Right lobe of liver (tissue), 4 donors: ENCODE measurements around the gene SHANK2.

Experiments used
- POLR2A ChIP-seq: fragments of 450-650 bp; IDR thresholded peaks from one replicate; pipeline ENCODE4 v1.6.1; 2017; ENCODE audit warnings: antibody characterized with exemption, mild to moderate bottlenecking
- TF ChIP-seq, protein P1 (sequence below), 4 donors: fragments of 200-600 bp in 3 of 4; fragments of 450-650 bp in 1 of 4; IDR thresholded peaks; one replicate each; pipeline versions ENCODE4 v1.5.1 to v1.8.0; 2016 to 2022; ENCODE audit warnings: antibody characterized with exemption in 4 of 4, mild to moderate bottlenecking in 2 of 4
- donor health status: DM: no; HTN: no; CAD: no.
- donor health status: DM: no; HTN: no; CAD: no.
- donor health status: DM: no; HTN: yes; CAD: no.

GRCh38 chr11:71242391-71242790, 10.0 kb downstream of the SHANK2 start:
- TF ChIP-seq, protein P1, sequence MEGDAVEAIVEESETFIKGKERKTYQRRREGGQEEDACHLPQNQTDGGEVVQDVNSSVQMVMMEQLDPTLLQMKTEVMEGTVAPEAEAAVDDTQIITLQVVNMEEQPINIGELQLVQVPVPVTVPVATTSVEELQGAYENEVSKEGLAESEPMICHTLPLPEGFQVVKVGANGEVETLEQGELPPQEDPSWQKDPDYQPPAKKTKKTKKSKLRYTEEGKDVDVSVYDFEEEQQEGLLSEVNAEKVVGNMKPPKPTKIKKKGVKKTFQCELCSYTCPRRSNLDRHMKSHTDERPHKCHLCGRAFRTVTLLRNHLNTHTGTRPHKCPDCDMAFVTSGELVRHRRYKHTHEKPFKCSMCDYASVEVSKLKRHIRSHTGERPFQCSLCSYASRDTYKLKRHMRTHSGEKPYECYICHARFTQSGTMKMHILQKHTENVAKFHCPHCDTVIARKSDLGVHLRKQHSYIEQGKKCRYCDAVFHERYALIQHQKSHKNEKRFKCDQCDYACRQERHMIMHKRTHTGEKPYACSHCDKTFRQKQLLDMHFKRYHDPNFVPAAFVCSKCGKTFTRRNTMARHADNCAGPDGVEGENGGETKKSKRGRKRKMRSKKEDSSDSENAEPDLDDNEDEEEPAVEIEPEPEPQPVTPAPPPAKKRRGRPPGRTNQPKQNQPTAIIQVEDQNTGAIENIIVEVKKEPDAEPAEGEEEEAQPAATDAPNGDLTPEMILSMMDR (IDR thresholded peaks at IDR 0.05) = no peak
- TF ChIP-seq POLR2A = no peak
